ENCODE data around the gene C18orf63. TPM values are rescaled to one million over a fixed set of nuclear protein-coding genes. Genes with fewer than 3 reads are reported as not detected.

C18orf63 gene
- total and polyA plus RNA-seq, 2 experiments from 2014 or later: not detected

GRCh38 chr18:74268933-74269620 lies 46.6 kb upstream of the C18orf63 start:
- ATAC-seq: no peak
- no peak overlapping the region for H3K4me3 Mint-ChIP-seq

GRCh38 chr18:74271635-74272034 lies 44.0 kb upstream of the C18orf63 start:
- H3K79me2 ChIP-seq (replicated peaks; ENCODE audit: insufficient read depth): peaks cover 88% of the 10 kb centered on the region

More at GRCh38 chr18:74268933-74269620, 46.6 kb upstream of the C18orf63 start:
- Histone ChIP-seq H3K27me3 (ENCODE audit: insufficient read depth) (no peaks in the 10 kb centered on the region), H3K79me2 (replicated peaks; ENCODE audit: insufficient read depth) (peaks cover 81% of the 10 kb centered on the region), H3K4me3 (no peak overlapping the region), H3F3A (replicated peaks; ENCODE audit: low read depth) (no peaks in the 10 kb centered on the region), H3K4me2 (no peak overlapping the region), H3K36me3 (ENCODE audit: insufficient read depth) (no peaks in the 10 kb centered on the region; the same call in 1 of the 2 replicates), H4K20me1 (replicated peaks; ENCODE audit: insufficient read depth) (peaks cover 20% of the 10 kb centered on the region), H2AFZ (no peak overlapping the region), H3K27ac (ENCODE audit: low read depth) (no peak overlapping the region), H3K4me1 (ENCODE audit: insufficient read depth) (peaks cover 7% of the 10 kb centered on the region; the same call in 1 of the 2 replicates), H3K9me2 (ENCODE audit: insufficient read depth) (no peaks in the 10 kb centered on the region)
- 0 out of 2 replicates have a peak overlapping the region, but pooled peaks have one; percentile 53 for H3K27ac Mint-ChIP-seq
- H3K36me3 Mint-ChIP-seq (ENCODE audit: low read depth): peaks cover 38% of the 10 kb centered on the region
- DNase-seq (ENCODE audit: low spot score): no peak
- TF ChIP-seq POLR2AphosphoS5 (IDR thresholded peaks at IDR 0.05; ENCODE audit: low read depth): no peak
- H3K4me1 Mint-ChIP-seq: peaks cover 41% of the 10 kb centered on the region
- H3K9me3 Mint-ChIP-seq: no peaks in the 10 kb centered on the region
- peaks cover 4% of the 10 kb centered on the region for H3K27me3 Mint-ChIP-seq (ENCODE audit: insufficient read depth, low read depth, poor library complexity)

More at GRCh38 chr18:74271635-74272034, 44.0 kb upstream of the C18orf63 start:
- Histone ChIP-seq H3K9me2 (ENCODE audit: insufficient read depth) (no peaks in the 10 kb centered on the region), H3K27ac (ENCODE audit: low read depth) (no peak overlapping the region), H3K27me3 (ENCODE audit: insufficient read depth) (no peaks in the 10 kb centered on the region), H3F3A (replicated peaks; ENCODE audit: low read depth) (no peaks in the 10 kb centered on the region), H4K20me1 (replicated peaks; ENCODE audit: insufficient read depth) (peaks cover 20% of the 10 kb centered on the region), H3K36me3 (ENCODE audit: insufficient read depth) (no peaks in the 10 kb centered on the region; the same call in 1 of the 2 replicates), H3K4me2 (no peak overlapping the region), H2AFZ (no peak overlapping the region), H3K4me3 (no peak overlapping the region), H3K4me1 (ENCODE audit: insufficient read depth) (peaks cover 12% of the 10 kb centered on the region; the same call in 1 of the 2 replicates)
- TF ChIP-seq ZNF114 (CRISPR knock-in tag; IDR thresholded peaks at IDR 0.05): no peak
- TF ChIP-seq REST (IDR thresholded peaks at IDR 0.05; ENCODE audit: unreplicated experiment): no peak
- TF ChIP-seq, protein P1, sequence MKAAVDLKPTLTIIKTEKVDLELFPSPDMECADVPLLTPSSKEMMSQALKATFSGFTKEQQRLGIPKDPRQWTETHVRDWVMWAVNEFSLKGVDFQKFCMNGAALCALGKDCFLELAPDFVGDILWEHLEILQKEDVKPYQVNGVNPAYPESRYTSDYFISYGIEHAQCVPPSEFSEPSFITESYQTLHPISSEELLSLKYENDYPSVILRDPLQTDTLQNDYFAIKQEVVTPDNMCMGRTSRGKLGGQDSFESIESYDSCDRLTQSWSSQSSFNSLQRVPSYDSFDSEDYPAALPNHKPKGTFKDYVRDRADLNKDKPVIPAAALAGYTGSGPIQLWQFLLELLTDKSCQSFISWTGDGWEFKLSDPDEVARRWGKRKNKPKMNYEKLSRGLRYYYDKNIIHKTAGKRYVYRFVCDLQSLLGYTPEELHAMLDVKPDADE (IDR thresholded peaks at IDR 0.05): no peak
- no peak for TF ChIP-seq STAT1 (IDR thresholded peaks at IDR 0.05; ENCODE audit: unreplicated experiment)
- TF ChIP-seq EZH2phosphoT487 (IDR thresholded peaks at IDR 0.05; ENCODE audit: unreplicated experiment): no peak
- no peak overlapping the region for H3K27ac Mint-ChIP-seq
- no peak overlapping the region for H3K4me3 Mint-ChIP-seq
- DNase-seq (ENCODE audit: low spot score) (no peak), ATAC-seq (no peak)
- H3K9me3 Mint-ChIP-seq: no peaks in the 10 kb centered on the region
- H3K36me3 Mint-ChIP-seq (ENCODE audit: low read depth): peaks cover 31% of the 10 kb centered on the region
- H3K4me1 Mint-ChIP-seq: peaks cover 60% of the 10 kb centered on the region
- H3K27me3 Mint-ChIP-seq (ENCODE audit: insufficient read depth, low read depth, poor library complexity): peaks cover 6% of the 10 kb centered on the region
